SK-N-SH (cell line): ENCODE data around the gene XYLT2. TPM values are rescaled to one million over a fixed set of nuclear protein-coding genes. Genes with fewer than 3 reads are reported as not detected.

Experiments used
- CTCF ChIA-PET: fragments of 300-600, 350-600 bp; formaldehyde crosslinking; extraction: SDS; loops from one replicate; lab custom pipeline; 2021; lab: Yijun Ruan, JAX
- POLR2A ChIA-PET: fragments of 350-600 bp; sonication (Branson Sonifier 250); formaldehyde crosslinking; extraction: SDS; loops from one replicate; lab custom pipeline; 2020; ENCODE audit warnings: antibody characterized with exemption, inconsistent platforms; lab: Yijun Ruan, JAX
- DNase-seq: peaks from one replicate; pipeline ENCODE4 v3.0.0; 2012
- H2AFZ ChIP-seq: fragments of 200-600 bp; sonication (generic); 2 replicates; pipeline ENCODE4 v1.8.1; 2016; ENCODE audit warnings: antibody characterized with exemption, mild to moderate bottlenecking, low read depth
- H3F3A ChIP-seq: fragments of 200-600 bp; sonication (generic); replicated peaks from 2 replicates; pipeline ENCODE3; 2016; ENCODE audit warnings: antibody characterized with exemption, mild to moderate bottlenecking; ENCODE audit not compliant: insufficient read depth
- H3K27ac ChIP-seq, 2 experiments: fragments of 200-500 bp in 1 of 2; fragments of 200-600 bp in 1 of 2; sonication (Bioruptor generic) in 1 of 2; sonication (generic), shearing (Covaris generic) in 1 of 2; 2 replicates each; pipeline versions ENCODE4 v1.5.1 to v1.6.1; 2014 to 2016; ENCODE audit warnings: low read depth in 2 of 2, inconsistent platforms in 1 of 2, low read length in 1 of 2, mild to moderate bottlenecking in 1 of 2, mixed read lengths in 1 of 2
- H3K27me3 ChIP-seq: fragments of 200-600 bp; sonication (generic), shearing (Covaris generic); 2 replicates; pipeline ENCODE4 v1.6.1; 2016; ENCODE audit warnings: mixed run types; ENCODE audit not compliant: insufficient read depth
- H3K36me3 ChIP-seq, 2 experiments: fragments of 200-500 bp in 1 of 2; fragments of 200-600 bp in 1 of 2; sonication (Bioruptor generic) in 1 of 2; sonication (generic) in 1 of 2; replicated peaks in 1 of 2; 2 replicates each; pipeline versions ENCODE3 to v1.5.1; 2014 to 2016; ENCODE audit warnings: low read length in 1 of 2, mild to moderate bottlenecking in 1 of 2; ENCODE audit not compliant: insufficient read depth in 2 of 2, control insufficient read depth in 1 of 2
- H3K4me1 ChIP-seq, 2 experiments: fragments of 200-500 bp in 1 of 2; fragments of 200-600 bp in 1 of 2; sonication (Bioruptor generic) in 1 of 2; sonication (generic), shearing (Covaris generic) in 1 of 2; 2 replicates each; pipeline versions ENCODE4 v1.5.1 to v1.6.1; 2014 to 2016; ENCODE audit warnings: low read depth in 1 of 2, low read length in 1 of 2, mixed run types in 1 of 2; ENCODE audit not compliant: insufficient read depth in 2 of 2, control insufficient read depth in 1 of 2
- H3K4me2 ChIP-seq: fragments of 200-600 bp; sonication (generic), shearing (Covaris generic); 2 replicates; pipeline ENCODE4 v1.6.1; 2017; ENCODE audit warnings: mixed run types
- H3K4me3 ChIP-seq, 2 experiments: fragments of 200-500 bp in 1 of 2; fragments of 200-600 bp in 1 of 2; sonication (Bioruptor generic) in 1 of 2; sonication (generic), shearing (Covaris generic) in 1 of 2; 2 replicates each; pipeline versions ENCODE4 v1.5.1 to v1.8.1; 2014 to 2016; ENCODE audit warnings: low read depth in 2 of 2, inconsistent platforms in 1 of 2, low read length in 1 of 2, mild to moderate bottlenecking in 1 of 2, mixed read lengths in 1 of 2, moderate library complexity in 1 of 2
- H3K79me2 ChIP-seq: fragments of 200-600 bp; sonication (generic); 2 replicates; pipeline ENCODE4 v1.8.1; 2017; ENCODE audit warnings: mild to moderate bottlenecking; ENCODE audit not compliant: insufficient read depth
- H3K9ac ChIP-seq: fragments of 200-600 bp; sonication (generic); 2 replicates; pipeline ENCODE4 v1.6.1; 2017; ENCODE audit warnings: mixed run types
- H3K9me2 ChIP-seq: fragments of 200-600 bp; sonication (generic); 2 replicates; pipeline ENCODE4 v1.6.1; 2017; ENCODE audit warnings: mixed run types
- H3K9me3 ChIP-seq: fragments of 200-600 bp; sonication (generic); 2 replicates; pipeline ENCODE4 v1.6.1; 2017; ENCODE audit warnings: mixed run types, mild to moderate bottlenecking, moderate library complexity
- H4K20me1 ChIP-seq: fragments of 200-600 bp; sonication (generic); 2 replicates; pipeline ENCODE4 v1.6.1; 2017; ENCODE audit warnings: mild to moderate bottlenecking, mixed run types; ENCODE audit not compliant: insufficient read depth
- CHD2 ChIP-seq: fragments of 150-350 bp; IDR thresholded peaks from 2 replicates; pipeline ENCODE4 v1.6.1; 2018; ENCODE audit warnings: low read length; ENCODE audit not compliant: partially characterized antibody
- ELF1 ChIP-seq: IDR thresholded peaks from 2 replicates; pipeline ENCODE4 v1.4.0; 2012
- FOXM1 ChIP-seq: IDR thresholded peaks from 2 replicates; pipeline ENCODE4 v1.4.0; 2012; ENCODE audit warnings: low read depth, mild to moderate bottlenecking
- GABPA ChIP-seq: IDR thresholded peaks from 2 replicates; pipeline ENCODE4 v1.4.0; 2012; ENCODE audit warnings: low read depth, mild to moderate bottlenecking
- GATA2 ChIP-seq: sonication (generic); formaldehyde crosslinking; IDR thresholded peaks from 2 replicates; pipeline ENCODE4 v1.5.0; 2020; ENCODE audit warnings: mild to moderate bottlenecking, missing genetic modification reagents
- MAX ChIP-seq: IDR thresholded peaks from 2 replicates; pipeline ENCODE4 v1.4.0; 2012; ENCODE audit warnings: low read depth
- MXI1 ChIP-seq: IDR thresholded peaks from 2 replicates; pipeline ENCODE4 v1.6.1; 2012; ENCODE audit warnings: mild to moderate bottlenecking, low read depth, low read length, improper control_type of control experiment
- NRF1 ChIP-seq: IDR thresholded peaks from 2 replicates; pipeline ENCODE4 v1.6.1; 2012; ENCODE audit warnings: low read depth, mild to moderate bottlenecking, low read length
- POLR2AphosphoS5 ChIP-seq: IDR thresholded peaks from 2 replicates; pipeline ENCODE4 v1.6.1; 2012; ENCODE audit warnings: low read depth, low read length
- RFX5 ChIP-seq: IDR thresholded peaks from 2 replicates; pipeline ENCODE4 v1.6.1; 2012; ENCODE audit warnings: mild to moderate bottlenecking, improper control_type of control experiment, low read length
- SIN3A ChIP-seq: IDR thresholded peaks from 2 replicates; pipeline ENCODE4 v1.6.1; 2012; ENCODE audit warnings: low read depth, mild to moderate bottlenecking, low read length, moderate library complexity, borderline replicate concordance
- YY1 ChIP-seq: IDR thresholded peaks from 2 replicates; pipeline ENCODE4 v1.4.0; 2012; ENCODE audit warnings: low read depth, mild to moderate bottlenecking
- WGBS: methylation state at CpG from one replicate; pipeline ENCODE4 v1.1.6; 2017; ENCODE audit warnings: low lambda C conversion rate; 5-methylcytosine and 5-hydroxymethylcytosine counted together
- polyA plus RNA-seq, 3 experiments: library from polyadenylated mRNA; depleted of rRNA; stranded (reverse); fragments of >200 nt; gene quantifications; 2 replicates each; pipeline ENCODE4 v1.2.3, GENCODE V29; 2012
- TF ChIP-seq, protein P1 (sequence below): IDR thresholded peaks from 2 replicates; pipeline ENCODE4; 2012
- TF ChIP-seq, protein P2 (sequence below): fragments of 150-350 bp; IDR thresholded peaks from 2 replicates; pipeline ENCODE4 v1.6.1; 2016; ENCODE audit warnings: mild to moderate bottlenecking, low read depth, low read length
- TF ChIP-seq, protein P3 (sequence below): fragments of 150-350 bp; IDR thresholded peaks from 2 replicates; pipeline ENCODE4 v1.6.1; 2017; ENCODE audit warnings: antibody characterized with exemption, low read length, low read depth, borderline replicate concordance
- TF ChIP-seq, protein P4 (sequence below): IDR thresholded peaks from 2 replicates; pipeline ENCODE4 v1.4.0; 2012; ENCODE audit warnings: low read depth, borderline replicate concordance

Gene XYLT2
- polyA plus RNA-seq, 1 of the 3 experiments (the other 2 are of a cell fraction): 28.4 TPM

GRCh38 chr17:50355701-50356341, 9.9 kb downstream of the XYLT2 start (continued):
- TF ChIP-seq, protein P1, sequence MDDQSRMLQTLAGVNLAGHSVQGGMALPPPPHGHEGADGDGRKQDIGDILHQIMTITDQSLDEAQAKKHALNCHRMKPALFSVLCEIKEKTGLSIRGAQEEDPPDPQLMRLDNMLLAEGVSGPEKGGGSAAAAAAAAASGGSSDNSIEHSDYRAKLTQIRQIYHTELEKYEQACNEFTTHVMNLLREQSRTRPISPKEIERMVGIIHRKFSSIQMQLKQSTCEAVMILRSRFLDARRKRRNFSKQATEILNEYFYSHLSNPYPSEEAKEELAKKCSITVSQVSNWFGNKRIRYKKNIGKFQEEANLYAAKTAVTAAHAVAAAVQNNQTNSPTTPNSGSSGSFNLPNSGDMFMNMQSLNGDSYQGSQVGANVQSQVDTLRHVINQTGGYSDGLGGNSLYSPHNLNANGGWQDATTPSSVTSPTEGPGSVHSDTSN: no peak
- TF ChIP-seq MAX: no peak
- TF ChIP-seq POLR2AphosphoS5: no peak
- no peak for TF ChIP-seq GABPA
- no peak for TF ChIP-seq CHD2
- TF ChIP-seq, all 33 proteins: peak for 0

DNA sequence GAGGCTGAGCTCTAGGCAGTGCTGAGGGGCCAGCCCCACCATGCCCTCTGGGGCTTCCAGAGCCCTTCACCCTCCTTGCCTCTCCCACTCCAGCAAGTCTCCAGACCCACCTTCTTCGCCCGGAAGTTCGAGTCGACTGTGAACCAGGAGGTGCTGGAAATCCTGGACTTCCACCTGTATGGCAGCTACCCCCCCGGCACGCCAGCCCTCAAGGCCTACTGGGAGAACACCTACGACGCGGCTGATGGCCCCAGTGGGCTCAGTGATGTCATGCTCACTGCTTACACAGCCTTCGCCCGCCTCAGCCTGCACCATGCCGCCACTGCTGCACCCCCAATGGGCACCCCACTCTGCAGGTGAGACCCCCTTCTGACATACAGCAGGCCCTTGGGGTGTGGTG, 10.5 kb downstream of the XYLT2 start:
- Histone ChIP-seq H3K9me3 (no peaks in the 10 kb centered on the region), H3K9ac (no peak overlapping the region), H2AFZ (no peak overlapping the region), H3K4me2 (no peak overlapping the region), H3F3A (peaks cover 5% of the 10 kb centered on the region), H3K27ac (no peak overlapping the region), H3K4me1 (peaks cover 0 to 9% of the 10 kb centered on the region in 2 experiments; a peak in 1 of 4 replicates), H3K79me2 (0 out of 2 replicates have a peak, but pooled peaks cover 8% of the 10 kb centered on the region), H3K9me2 (no peaks in the 10 kb centered on the region), H3K27me3 (no peaks in the 10 kb centered on the region), H3K36me3 (peaks cover 43 to 70% of the 10 kb centered on the region in 2 experiments), H4K20me1 (peaks cover 16% of the 10 kb centered on the region; the same call in 1 of the 2 replicates), H3K4me3 (no peak overlapping the region)
- no peak for DNase-seq
- WGBS: 97% methylated on average over 12 of the region's 12 CpGs
- CTCF ChIA-PET: interaction anchor here (1.2 to 1.8 kb wide), 3 partner anchors 10 to 123 kb away, joined by 3 to 7 read pairs (median 4); partner anchors contain the start of gene XYLT2
- TF ChIP-seq YY1 (no peak), NRF1 (no peak), GABPA (no peak), FOXM1 (no peak), RFX5 (no peak), MXI1 (no peak), CHD2 (no peak), GATA2 (CRISPR knock-in tag) (no peak), ELF1 (no peak), SIN3A (no peak)
- TF ChIP-seq, protein P2, sequence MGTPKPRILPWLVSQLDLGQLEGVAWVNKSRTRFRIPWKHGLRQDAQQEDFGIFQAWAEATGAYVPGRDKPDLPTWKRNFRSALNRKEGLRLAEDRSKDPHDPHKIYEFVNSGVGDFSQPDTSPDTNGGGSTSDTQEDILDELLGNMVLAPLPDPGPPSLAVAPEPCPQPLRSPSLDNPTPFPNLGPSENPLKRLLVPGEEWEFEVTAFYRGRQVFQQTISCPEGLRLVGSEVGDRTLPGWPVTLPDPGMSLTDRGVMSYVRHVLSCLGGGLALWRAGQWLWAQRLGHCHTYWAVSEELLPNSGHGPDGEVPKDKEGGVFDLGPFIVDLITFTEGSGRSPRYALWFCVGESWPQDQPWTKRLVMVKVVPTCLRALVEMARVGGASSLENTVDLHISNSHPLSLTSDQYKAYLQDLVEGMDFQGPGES: no peak
- TF ChIP-seq, protein P1: no peak
- TF ChIP-seq, protein P3, sequence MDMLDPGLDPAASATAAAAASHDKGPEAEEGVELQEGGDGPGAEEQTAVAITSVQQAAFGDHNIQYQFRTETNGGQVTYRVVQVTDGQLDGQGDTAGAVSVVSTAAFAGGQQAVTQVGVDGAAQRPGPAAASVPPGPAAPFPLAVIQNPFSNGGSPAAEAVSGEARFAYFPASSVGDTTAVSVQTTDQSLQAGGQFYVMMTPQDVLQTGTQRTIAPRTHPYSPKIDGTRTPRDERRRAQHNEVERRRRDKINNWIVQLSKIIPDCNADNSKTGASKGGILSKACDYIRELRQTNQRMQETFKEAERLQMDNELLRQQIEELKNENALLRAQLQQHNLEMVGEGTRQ: no peak
- TF ChIP-seq, protein P4, sequence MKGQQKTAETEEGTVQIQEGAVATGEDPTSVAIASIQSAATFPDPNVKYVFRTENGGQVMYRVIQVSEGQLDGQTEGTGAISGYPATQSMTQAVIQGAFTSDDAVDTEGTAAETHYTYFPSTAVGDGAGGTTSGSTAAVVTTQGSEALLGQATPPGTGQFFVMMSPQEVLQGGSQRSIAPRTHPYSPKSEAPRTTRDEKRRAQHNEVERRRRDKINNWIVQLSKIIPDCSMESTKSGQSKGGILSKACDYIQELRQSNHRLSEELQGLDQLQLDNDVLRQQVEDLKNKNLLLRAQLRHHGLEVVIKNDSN: no peak
- POLR2A ChIA-PET: no interaction called here
